ENCODE data around the gene UBA1. TPM values are rescaled to one million over a fixed set of nuclear protein-coding genes. Genes with fewer than 3 reads are reported as not detected.

The UBA1 gene
- total RNA-seq, 1 donor from 2014 or later, result 235 TPM

DNA sequence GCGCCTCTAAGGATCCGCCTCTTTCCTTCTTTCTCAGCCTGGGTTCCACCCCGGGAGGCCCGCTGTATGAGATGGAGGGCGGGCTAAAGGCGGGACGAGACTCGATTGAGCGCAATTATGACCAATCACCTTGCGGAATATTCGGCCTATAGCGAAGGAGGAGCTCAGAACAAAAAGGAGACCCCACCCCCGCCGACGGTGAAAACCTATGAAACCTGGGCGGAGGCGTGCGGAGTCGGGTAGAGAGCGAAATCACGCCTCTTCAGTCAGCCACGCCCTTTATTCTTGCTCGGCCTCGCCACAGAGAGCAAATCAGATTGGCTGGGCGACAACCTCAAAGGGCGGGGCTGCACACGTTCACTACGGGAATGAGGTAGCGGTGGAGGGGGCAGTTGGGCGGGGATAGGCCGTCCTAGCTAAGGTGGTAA is 24.2 kb downstream of the UBA1 start:
- Mint-ChIP-seq H3K36me3 (ENCODE audit: low read depth) (peaks cover 51% of the 10 kb centered on the region), H3K27me3 (no peaks in the 10 kb centered on the region), H3K27ac (peak overlapping the region; percentile 99), H3K4me3 (peak overlapping the region; percentile 92), H3K9me3 (no peaks in the 10 kb centered on the region), H3K4me1 (peaks cover 40% of the 10 kb centered on the region)
- TF ChIP-seq, protein P1, sequence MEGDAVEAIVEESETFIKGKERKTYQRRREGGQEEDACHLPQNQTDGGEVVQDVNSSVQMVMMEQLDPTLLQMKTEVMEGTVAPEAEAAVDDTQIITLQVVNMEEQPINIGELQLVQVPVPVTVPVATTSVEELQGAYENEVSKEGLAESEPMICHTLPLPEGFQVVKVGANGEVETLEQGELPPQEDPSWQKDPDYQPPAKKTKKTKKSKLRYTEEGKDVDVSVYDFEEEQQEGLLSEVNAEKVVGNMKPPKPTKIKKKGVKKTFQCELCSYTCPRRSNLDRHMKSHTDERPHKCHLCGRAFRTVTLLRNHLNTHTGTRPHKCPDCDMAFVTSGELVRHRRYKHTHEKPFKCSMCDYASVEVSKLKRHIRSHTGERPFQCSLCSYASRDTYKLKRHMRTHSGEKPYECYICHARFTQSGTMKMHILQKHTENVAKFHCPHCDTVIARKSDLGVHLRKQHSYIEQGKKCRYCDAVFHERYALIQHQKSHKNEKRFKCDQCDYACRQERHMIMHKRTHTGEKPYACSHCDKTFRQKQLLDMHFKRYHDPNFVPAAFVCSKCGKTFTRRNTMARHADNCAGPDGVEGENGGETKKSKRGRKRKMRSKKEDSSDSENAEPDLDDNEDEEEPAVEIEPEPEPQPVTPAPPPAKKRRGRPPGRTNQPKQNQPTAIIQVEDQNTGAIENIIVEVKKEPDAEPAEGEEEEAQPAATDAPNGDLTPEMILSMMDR (IDR thresholded peaks at IDR 0.05), result no peak
- CTCF ChIA-PET, result interaction anchor here (1.0 to 1.5 kb wide), 4 partner anchors 22 to 306 kb away, joined by 3 to 4 read pairs (median 4); no protein-coding TSS in a partner anchor
- POLR2A ChIA-PET, result interaction anchor here (0.5 to 3.6 kb wide), 22 partner anchors 11 to 1680 kb away, joined by 3 to 53 read pairs (median 4); partner anchors contain the start of genes ARAF, NDUFB11, PQBP1 and RBM10
- peak; percentile 80 for ATAC-seq (ENCODE audit: low read depth)
- intact Hi-C loops (cut with micrococcal nuclease), result loop anchor here (1.0 to 5.0 kb wide), 6 partner anchors 15 to 434 kb away; partner anchors contain the start of genes ELK1, RBM10, UBA1 and USP11
- peak; percentile 84 for DNase-seq

DNA sequence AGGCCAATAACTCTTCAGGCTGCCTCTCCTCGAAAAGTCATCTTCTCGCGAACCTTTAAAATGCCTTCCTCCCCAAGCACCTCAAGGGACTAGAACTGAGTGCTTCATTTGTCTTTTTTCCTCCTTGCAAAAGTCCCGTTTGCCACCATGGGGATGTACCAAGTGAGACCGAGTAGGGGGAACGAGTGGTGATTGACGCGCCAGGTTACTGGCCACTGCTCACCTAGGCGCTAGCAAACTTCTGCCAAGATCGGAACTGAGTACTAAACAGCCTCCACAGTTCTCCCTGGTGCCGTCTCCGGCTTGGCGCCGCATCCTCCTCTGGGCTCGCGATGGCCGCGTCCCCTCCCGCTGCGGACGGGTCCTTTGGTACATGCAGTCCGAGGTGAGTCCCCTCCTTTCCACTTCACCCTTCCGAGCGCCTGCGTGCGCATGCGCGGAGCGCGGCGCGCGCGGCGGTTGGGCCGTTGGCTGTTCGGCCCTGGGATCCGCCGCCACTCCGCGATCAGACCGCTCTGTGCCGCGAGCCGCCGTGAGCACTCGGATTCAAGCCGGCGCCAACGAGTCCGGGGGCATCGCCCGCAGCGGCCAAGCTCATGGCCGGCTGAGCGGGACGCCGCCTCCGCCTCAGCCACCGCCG is 24.8 kb downstream of the UBA1 start, which contains the start of gene CDK16:
TSS of gene CDK16 (plus strand) at position 402 of the 640 bp plus-strand sequence. CDS start 4,877 bp downstream, outside the sequence.
- H3K36me3 Mint-ChIP-seq (ENCODE audit: low read depth), result peaks cover 49% of the 10 kb centered on the region
- intact Hi-C loops (cut with micrococcal nuclease), result loop anchor here (1.0 to 5.0 kb wide), 6 partner anchors 15 to 434 kb away; partner anchors contain the start of genes ELK1, RBM10, UBA1 and USP11
- ChIA-PET CTCF (interaction anchor here (1.0 to 1.5 kb wide), 4 partner anchors 22 to 305 kb away, joined by 3 to 4 read pairs (median 4); no protein-coding TSS in a partner anchor), POLR2A (interaction anchor here (0.5 to 3.6 kb wide), 24 partner anchors 11 to 1679 kb away, joined by 3 to 53 read pairs (median 4); partner anchors contain the start of genes ARAF, NDUFB11, PQBP1 and RBM10)
- peak; percentile 69 for DNase-seq
- H3K9me3 Mint-ChIP-seq, result no peaks in the 10 kb centered on the region
- peak within 1 kb of the TSS; percentile 99 for H3K27ac Mint-ChIP-seq
- no peaks in the 10 kb centered on the region for H3K27me3 Mint-ChIP-seq
- peak within 1 kb of the TSS; percentile 92 for H3K4me3 Mint-ChIP-seq
- TF ChIP-seq, protein P1 (IDR thresholded peaks at IDR 0.05), result no peak
- peaks cover 40% of the 10 kb centered on the region for H3K4me1 Mint-ChIP-seq
- ATAC-seq (ENCODE audit: low read depth), result peak; percentile 35

DNA sequence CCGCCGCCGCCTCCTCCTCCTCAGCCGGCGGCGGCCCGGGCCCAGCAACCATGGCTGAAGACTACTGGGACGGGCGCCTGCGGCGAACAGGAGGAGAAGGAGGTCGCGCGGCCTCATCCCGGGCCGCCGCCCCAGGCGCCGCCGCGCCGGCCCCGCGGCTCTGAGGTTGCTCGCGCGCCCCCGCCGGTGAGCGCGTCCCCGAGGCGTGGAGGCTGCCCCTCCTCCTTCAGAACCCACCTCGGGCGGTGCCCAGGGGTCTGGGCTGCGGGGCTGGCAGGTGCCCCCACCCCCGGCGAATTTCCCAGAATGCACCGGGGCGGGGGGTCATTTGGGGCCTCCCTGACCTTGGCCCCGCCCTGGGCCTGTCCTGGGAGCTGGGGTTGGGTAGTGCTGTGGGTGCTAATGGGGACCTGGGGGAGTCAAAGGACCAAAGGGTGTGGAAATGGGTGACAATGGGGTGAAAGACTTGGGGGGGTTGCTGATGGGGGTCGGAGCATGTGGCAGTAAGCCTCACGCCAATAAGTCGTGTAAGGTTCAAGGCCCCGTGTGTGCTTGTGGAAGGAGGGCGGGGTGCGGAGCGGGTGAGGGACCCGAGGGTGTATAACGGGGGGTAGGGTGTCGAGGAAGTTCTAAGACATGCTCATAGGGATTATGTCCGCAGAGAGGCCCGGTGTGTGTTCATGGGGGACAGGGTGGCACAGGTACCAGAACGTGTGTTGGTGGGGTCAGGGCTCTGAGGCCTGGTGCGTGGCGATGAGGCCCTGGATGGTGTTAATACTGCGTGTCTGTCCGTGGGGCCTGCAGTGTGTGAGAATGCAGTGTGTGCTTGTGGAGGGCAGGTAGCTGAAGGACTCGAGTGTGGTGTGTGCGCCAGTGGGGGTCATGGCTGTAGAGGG is 25.5 kb downstream of the UBA1 start:
- POLR2A ChIA-PET, result interaction anchor here (0.6 to 3.6 kb wide), 8 partner anchors 14 to 617 kb away, joined by 3 to 53 read pairs (median 4); partner anchors contain the start of genes NDUFB11, RBM10 and USP11
- Mint-ChIP-seq H3K9me3 (no peaks in the 10 kb centered on the region), H3K27me3 (no peaks in the 10 kb centered on the region), H3K36me3 (ENCODE audit: low read depth) (peaks cover 50% of the 10 kb centered on the region), H3K27ac (peak overlapping the region; percentile 72), H3K4me3 (peak overlapping the region; percentile 92), H3K4me1 (peaks cover 40% of the 10 kb centered on the region)
- TF ChIP-seq, protein P1 (IDR thresholded peaks at IDR 0.05), result no peak
- CTCF ChIA-PET, result interaction anchor here (1.5 kb wide), 1 partner anchor 304 kb away, joined by 4 read pairs; no protein-coding TSS in a partner anchor
- ATAC-seq (ENCODE audit: low read depth), result no peak
- DNase-seq, result peak; percentile 42
- intact Hi-C loops (cut with micrococcal nuclease), result loop anchor here (1.0 to 5.0 kb wide), 6 partner anchors 14 to 433 kb away; partner anchors contain the start of genes ELK1, RBM10, UBA1 and USP11

DNA sequence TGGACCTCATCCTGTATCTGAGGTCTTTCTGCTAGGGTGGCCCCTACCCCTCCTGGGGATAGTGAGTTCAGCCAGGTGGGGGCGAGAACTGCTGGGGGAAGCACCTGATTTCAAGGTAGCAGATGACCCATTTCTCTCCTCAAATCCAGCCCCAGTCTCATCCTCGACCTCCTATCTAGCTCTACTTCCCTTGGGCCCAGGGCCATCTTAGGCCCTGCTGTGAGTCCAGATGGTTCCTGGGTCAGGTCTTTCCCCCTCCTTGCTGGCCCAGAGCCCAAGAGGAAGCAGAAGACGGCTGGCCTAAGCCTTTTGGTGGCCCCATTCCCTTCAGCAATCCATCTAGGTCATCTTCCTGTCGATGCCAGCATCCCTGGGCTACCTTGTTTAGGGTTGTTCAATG is 28.1 kb downstream of the UBA1 start:
- Mint-ChIP-seq H3K36me3 (ENCODE audit: low read depth) (peaks cover 50% of the 10 kb centered on the region), H3K27ac (no peak overlapping the region), H3K9me3 (no peaks in the 10 kb centered on the region), H3K4me1 (peaks cover 35% of the 10 kb centered on the region), H3K27me3 (no peaks in the 10 kb centered on the region), H3K4me3 (no peak overlapping the region)
- TF ChIP-seq, protein P1 (IDR thresholded peaks at IDR 0.05), result no peak
- DNase-seq, result no peak
- ChIA-PET CTCF (no interaction called here), POLR2A (interaction anchor here (0.6 kb wide), 1 partner anchor 17 kb away, joined by 6 read pairs; no protein-coding TSS in a partner anchor)
- intact Hi-C loops (cut with micrococcal nuclease), result no loop called here
- no peak for ATAC-seq (ENCODE audit: low read depth)

Data from activated B cell treated with CpG ODN at 0.5 μM for 24 hours (primary cell).